GM12891 (cell line): Measurements from ENCODE around the gene PRG3.
"Not testable (repeated sequence)": the region's sequence is repeated elsewhere in the genome, so short reads cannot be mapped to it uniquely, and the experiment has no call there.

Experiments
- DNase-seq: peaks from one replicate; pipeline ENCODE4 v3.0.0; 2011; ENCODE audit warnings: low spot score; ENCODE audit not compliant: insufficient read length
- FAIRE-seq: peaks from 2 replicates; lab custom pipeline; 2011; peaks lifted over from hg19 to GRCh38; lab: Jason Lieb, UNC
- PAX5 ChIP-seq: IDR thresholded peaks from 2 replicates; pipeline ENCODE4 v1.6.1; 2011; ENCODE audit warnings: low read length, moderate library complexity, mild to moderate bottlenecking; ENCODE audit not compliant: insufficient read depth, severe bottlenecking
- POLR2A ChIP-seq: IDR thresholded peaks from 2 replicates; pipeline ENCODE4 v1.6.1; 2011; ENCODE audit warnings: low read depth, low read length, control low read depth
- POLR2AphosphoS5 ChIP-seq: IDR thresholded peaks from 2 replicates; pipeline ENCODE4 v1.6.1; 2011; ENCODE audit warnings: low read depth, low read length, control low read depth
- POU2F2 ChIP-seq: IDR thresholded peaks from 2 replicates; pipeline ENCODE4 v1.6.1; 2011; ENCODE audit warnings: low read depth, mild to moderate bottlenecking, control low read depth, low read length, moderate library complexity
- SPI1 ChIP-seq: IDR thresholded peaks from 2 replicates; pipeline ENCODE4 v1.6.1; 2011; ENCODE audit warnings: low read depth, low read length, control low read depth
- TAF1 ChIP-seq: IDR thresholded peaks from 2 replicates; pipeline ENCODE4 v1.6.1; 2011; ENCODE audit warnings: low read depth, low read length, control low read depth

PRG3 gene

DNA sequence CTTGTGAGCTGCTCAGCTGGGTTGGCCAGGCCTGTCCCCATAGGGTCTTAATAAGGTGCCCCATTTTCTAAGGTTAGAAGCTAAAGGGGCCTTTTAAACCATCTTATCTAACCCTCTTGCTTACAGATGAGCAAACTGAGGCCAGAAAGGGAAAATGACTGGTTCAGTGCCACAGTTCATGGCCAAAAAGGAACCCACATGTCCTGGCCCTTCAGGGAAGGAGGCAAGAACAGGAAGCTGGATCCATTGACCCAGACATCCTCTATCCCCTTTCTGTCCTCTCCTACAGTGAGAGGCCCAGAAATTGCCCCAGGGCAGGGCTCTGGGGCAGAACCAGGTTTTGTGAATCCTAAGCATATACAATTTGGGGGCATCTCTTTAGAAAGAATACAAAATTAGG lies 10.0 kb downstream of the PRG3 start:
- FAIRE-seq, result no peak
- DNase-seq, result no peak

GRCh38 chr11:57370251-57370650 lies 10.7 kb downstream of the PRG3 start:
- no peak for FAIRE-seq
- TF ChIP-seq SPI1 (no peak), POLR2A (no peak), TAF1 (no peak), PAX5 (no peak), POLR2AphosphoS5 (no peak), POU2F2 (no peak)
- no peak for DNase-seq

More for the DNA sequence above, 10.0 kb downstream of the PRG3 start:
- TF ChIP-seq TAF1 (no peak), POLR2A (no peak), POU2F2 (no peak)

DNA sequence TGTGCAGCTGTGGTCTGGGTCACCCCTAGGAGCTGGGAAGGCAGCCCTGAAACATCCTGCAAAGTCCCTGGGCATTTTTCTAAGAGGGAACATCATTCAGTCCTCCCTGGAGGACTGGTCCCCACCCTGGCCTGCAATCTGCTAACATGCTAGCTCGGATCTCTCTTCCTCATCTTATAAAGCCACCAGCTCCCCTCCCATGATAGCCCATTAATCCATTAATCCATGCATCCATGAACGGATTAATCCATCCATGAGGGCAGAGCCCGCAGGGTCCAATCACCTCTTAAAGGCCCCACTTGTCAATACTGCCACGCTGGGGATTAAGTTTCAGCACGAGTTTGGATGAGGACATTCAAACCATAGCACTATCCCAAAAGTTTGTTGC lies 12.1 kb downstream of the PRG3 start:
- no peak for TF ChIP-seq TAF1
- no peak for TF ChIP-seq POLR2A
- TF ChIP-seq POU2F2, result no peak
- TF ChIP-seq SPI1, result no peak
- TF ChIP-seq POLR2AphosphoS5, result no peak
- no peak for TF ChIP-seq PAX5
- FAIRE-seq (no peak), DNase-seq (no peak)

DNA sequence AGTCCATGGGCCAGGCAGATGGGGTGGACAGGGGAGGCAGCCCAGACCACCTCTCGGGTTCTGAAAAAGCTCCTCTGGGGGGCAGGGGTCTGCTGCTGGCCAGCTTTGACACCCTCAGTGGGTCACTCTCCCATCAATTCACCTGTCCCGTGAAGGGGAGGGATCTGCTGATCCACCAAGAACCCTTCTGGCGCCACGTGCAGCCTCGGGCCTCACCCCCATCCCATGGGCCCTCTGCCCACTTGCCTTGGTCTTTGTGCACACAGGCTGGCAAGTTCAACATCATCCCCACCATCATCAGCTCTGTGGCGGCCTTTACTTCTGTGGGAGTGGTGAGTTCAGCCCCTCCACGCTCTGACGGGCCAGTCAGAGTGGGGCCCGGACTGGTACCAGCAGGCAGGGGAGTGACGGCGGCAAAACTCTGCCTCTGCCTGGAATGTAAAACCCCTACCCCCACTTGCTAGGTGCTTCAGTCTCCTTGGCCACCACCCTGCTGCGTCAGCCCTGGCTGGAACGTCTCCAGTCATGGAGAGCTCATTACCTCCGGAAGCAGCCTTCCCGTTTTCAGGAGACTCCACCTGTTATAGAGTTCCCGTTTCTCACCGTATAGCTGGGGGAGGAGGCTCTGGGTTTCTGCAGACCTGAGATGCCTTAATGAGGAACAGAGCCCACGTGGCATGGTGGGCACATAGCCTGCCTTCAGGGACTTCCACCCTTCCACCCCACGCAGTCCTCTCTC lies 12.7 kb downstream of the PRG3 start:
- TF ChIP-seq POU2F2, result no peak
- TF ChIP-seq TAF1, result no peak
- TF ChIP-seq PAX5, result no peak
- no peak for TF ChIP-seq SPI1
- no peak for TF ChIP-seq POLR2A
- no peak for TF ChIP-seq POLR2AphosphoS5
- FAIRE-seq (no peak), DNase-seq (no peak)

DNA sequence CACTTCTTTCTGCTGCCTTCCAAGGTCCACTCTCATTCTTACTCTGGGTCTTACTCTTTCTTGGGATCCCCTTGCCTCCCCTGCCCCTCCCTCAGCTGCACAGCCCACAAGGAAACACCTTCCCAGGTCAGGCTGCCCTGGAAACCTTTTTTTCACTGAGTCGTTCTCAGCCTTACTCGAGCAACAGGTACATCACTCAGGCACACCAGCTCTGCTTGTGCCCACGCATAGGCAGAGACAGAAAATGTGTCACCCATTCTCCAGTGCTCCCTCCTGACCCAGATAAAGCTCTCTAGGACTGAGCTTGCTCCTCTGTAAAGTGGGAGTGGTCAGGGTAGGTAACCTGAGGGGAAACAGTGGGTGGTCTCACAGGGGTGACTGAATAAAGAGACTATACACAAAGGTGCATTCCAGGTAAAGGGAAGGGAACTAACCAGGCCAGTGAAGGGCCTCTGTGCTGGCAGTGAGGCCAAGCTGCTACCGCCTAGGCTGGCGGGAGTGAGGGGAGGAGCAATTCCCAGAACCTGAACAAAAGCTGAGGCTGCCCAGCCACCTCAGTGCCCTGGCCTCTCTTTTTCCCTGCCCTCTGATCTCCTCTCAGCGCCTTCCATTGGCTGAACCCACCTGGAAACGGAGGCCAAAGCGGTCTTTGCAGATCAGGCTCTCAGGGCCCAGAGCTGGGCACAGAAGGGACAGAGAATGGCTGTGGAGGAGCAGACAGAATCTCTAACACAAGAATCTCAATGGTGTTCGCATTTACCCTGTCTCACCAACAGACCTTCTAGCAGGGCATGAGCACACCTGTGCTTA lies 15.9 kb downstream of the PRG3 start:
- TF ChIP-seq POU2F2 (no peak), TAF1 (no peak), PAX5 (no peak), POLR2A (no peak), POLR2AphosphoS5 (no peak), SPI1 (no peak)
- no peak for DNase-seq
- no peak for FAIRE-seq

DNA sequence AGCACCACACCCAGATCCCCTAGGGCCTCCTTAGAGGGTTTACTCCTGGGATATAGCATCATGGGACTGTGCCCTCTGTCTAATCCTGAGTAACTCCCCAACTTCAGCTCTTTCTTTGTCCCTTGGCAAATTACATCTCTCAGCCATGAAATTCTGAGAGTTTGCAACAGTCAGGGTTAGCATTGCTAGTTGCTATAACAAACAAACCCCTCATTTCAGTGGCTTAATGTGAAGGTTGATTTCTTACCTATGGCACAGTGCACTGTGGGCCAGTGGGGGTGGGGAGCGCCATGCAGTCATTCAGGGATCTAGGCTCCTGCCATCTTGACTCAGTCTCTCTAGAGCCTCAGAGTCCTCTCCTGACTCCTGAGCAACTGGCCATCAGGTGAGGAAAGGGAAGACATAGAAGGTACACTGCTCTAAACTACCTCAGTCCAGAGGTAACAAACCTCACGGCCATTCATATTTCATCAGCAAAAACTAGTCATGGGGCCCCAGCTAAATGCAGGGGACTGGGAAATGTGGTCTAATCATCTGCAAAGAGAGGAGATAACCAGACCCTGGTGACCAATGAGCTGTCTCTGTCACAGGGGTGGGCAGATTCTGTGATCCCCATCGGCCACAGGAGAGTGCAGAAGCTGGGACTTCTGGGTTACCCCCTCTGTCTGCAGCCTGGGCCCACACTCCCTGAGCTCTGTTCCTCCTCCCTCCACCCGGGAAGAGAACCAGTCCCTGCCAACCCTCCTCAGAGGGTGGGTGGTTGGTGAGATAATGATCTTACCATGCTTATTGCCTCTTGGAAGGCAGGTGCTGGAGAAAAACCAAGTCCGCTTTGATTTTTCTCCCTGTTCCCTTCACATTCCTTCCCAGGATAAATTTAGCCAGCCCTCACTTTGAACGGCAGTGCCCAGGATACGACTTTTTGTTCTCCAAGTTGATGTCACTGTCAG lies 17.5 kb downstream of the PRG3 start:
- no peak for TF ChIP-seq POLR2A
- TF ChIP-seq POU2F2, result no peak
- no peak for TF ChIP-seq TAF1
- no peak for TF ChIP-seq SPI1
- no peak for TF ChIP-seq PAX5
- no peak for TF ChIP-seq POLR2AphosphoS5
- no peak for DNase-seq
- no peak for FAIRE-seq

GRCh38 chr11:57361926-57362325 lies 19.0 kb downstream of the PRG3 start:
- no peak for FAIRE-seq
- TF ChIP-seq POU2F2 (no peak), SPI1 (no peak), POLR2AphosphoS5 (no peak), PAX5 (no peak), POLR2A (no peak), TAF1 (no peak)
- no peak for DNase-seq

- not testable (repeated sequence) for DNase-seq, FAIRE-seq
These were observed 19.5 kb downstream of the PRG3 start for GRCh38 chr11:57361420-57361819.

GRCh38 chr11:57360991-57361390 lies 20.0 kb downstream of the PRG3 start:
- no peak for TF ChIP-seq POLR2AphosphoS5
- TF ChIP-seq POLR2A, result no peak
- no peak for TF ChIP-seq SPI1
- no peak for TF ChIP-seq PAX5
- TF ChIP-seq TAF1, result no peak
- TF ChIP-seq POU2F2, result no peak
- no peak for DNase-seq
- no peak for FAIRE-seq
